Kasumi-1 (cell line): ENCODE data around the gene TELO2.
A peak's percentile ranks its signal among the peaks of the same experiment; 100 is the strongest.
"Not testable (repeated sequence)": the region's sequence is repeated elsewhere in the genome, so short reads cannot be mapped to it uniquely, and the experiment has no call there.

Experiments used
- DNase-seq, 2 experiments: peaks; one replicate each; lab custom pipeline; 2025; lab: John Stamatoyannopoulos, UW

The TELO2 gene

DNA sequence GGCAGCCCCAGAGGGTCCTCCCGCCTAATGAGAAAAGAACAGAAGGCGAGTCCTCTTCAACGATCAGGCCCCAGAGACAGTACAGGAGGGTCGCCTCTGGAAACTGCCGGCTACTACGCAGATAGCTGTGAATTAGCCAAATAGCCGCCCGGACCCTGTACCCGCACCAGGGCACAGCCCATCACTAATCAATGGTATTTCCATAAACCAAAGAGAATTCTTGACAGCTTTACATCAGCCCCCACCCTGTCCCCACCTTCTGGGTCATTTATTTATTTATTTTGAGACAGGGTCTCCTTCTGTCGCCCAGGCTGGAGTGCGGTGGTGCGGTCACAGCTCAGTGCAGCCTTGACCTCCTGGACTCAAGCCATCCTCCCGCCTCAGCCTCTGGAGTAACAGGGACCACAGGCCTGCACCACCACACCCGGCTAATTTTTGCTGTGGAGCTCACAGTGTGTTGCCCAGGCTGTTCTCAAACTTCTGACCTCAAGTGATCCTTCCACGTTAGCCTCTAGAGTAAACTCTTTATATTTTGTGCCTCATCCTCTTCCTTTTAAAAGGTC is 17.5 kb upstream of the TELO2 start:
- DNase-seq, result no peak

DNA sequence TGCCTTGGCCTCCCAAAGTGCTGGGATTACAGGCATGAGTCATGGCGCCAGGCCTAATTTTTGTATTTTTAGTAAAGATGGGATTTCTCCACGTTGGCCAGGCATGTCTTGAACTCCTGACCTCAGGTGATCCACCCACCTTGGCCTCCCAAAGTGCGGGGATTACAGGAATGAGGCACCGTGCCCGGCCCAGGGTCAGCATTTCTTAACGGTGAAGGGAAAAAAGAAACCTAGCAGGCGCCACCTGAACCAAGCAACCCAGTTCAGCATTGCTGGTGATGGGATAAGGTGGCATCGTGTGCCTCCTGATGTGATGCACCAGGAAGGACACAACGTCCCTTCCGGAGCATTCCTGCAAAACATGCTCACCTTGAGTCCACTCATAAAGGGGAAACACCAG is 16.1 kb upstream of the TELO2 start:
- DNase-seq, result no peak

DNA sequence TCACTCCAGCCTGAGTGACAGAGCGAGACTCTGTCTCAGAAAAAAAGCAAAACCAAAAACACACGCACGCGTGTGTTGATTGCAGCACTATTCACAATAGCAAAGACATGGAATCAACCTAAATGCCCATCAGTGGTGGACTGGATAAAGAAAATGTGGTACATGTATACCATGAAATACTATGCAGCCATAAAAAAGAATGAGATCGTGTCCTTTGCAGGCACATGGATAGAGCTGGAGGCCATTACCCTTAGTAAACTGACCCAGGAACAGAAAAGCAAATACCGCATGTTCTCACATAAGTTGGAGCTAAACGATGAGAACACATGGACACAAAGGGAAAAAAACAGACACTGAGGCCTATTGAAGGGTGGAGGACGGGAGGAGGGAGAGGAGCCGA is 14.2 kb upstream of the TELO2 start:
- DNase-seq, result not testable (repeated sequence)

DNA sequence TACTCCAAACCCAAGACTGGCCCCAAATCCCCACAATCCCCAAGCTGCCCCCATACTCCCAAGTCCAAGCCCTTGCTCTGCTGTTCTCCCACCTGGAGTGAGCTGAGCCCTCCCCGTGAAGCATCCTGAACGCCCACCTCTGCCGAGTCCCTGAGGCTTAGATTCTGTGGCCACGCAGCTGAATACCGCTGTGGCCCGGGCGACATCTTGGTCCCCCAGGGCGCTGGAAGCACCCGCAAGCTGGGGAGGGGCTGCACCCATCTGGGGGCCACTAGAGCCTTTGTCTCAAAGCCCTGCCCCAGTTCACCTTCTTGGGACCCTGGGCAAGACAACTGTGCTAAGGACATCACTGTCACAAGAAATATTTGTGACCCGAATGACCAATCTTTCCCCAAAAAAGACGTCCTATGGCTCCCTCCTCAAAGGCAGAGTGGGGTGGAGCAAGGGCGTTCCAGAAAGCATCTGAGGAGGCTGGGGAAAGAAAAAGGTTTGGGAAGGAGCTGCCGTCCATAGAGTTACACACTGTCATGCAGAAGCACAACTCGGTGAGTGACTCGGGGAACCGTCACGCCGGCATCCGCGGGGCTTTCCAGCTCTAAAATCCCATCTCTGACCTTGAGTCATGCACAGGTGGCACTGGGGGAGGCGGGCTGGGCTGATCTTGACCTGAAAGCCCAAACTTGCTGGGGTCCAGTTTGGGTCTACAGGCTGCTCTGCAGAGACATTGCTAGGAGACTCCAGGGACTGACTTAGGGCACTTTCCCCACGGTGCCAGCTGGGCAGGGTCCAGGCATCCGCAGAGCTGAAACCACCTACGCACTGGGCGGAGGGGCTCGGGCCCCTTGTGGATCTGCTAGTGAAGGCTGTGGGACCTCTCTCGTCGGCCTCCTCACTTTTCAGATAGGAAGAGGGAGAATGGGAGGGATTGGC is 11.0 kb upstream of the TELO2 start:
- no peak for DNase-seq

DNA sequence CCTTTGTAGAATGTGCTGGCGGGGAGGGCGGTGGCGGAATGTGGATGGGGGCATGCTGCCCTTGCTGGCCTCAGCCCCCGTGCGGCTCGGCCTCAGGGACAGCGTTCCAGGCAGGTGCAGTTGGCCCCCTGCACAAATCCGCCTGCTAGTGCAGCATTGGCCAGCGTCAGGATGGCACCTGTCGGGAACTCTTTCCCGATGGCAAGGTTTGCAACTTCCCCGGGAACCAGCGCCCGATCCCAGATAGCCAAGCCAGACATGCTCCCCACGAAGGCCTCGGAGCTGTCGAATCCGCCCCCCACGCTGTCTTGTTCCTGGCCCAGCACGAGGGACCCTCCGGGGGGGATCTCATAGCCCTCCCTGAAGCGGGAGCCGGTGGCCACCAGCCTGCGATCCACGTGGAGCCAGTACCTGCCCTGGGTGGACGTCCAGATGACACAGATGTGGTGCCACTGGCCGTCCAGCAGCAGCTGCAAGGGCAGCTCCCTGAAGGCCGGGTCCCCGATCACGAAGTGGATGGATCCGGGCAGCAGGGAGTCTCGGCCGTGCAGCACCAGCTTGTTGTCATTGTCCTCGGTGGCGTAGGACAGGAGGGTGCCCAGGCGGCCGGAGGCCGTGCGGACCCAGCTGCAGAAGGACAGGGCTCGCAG is 7.2 kb upstream of the TELO2 start:
- no peak for DNase-seq

DNA sequence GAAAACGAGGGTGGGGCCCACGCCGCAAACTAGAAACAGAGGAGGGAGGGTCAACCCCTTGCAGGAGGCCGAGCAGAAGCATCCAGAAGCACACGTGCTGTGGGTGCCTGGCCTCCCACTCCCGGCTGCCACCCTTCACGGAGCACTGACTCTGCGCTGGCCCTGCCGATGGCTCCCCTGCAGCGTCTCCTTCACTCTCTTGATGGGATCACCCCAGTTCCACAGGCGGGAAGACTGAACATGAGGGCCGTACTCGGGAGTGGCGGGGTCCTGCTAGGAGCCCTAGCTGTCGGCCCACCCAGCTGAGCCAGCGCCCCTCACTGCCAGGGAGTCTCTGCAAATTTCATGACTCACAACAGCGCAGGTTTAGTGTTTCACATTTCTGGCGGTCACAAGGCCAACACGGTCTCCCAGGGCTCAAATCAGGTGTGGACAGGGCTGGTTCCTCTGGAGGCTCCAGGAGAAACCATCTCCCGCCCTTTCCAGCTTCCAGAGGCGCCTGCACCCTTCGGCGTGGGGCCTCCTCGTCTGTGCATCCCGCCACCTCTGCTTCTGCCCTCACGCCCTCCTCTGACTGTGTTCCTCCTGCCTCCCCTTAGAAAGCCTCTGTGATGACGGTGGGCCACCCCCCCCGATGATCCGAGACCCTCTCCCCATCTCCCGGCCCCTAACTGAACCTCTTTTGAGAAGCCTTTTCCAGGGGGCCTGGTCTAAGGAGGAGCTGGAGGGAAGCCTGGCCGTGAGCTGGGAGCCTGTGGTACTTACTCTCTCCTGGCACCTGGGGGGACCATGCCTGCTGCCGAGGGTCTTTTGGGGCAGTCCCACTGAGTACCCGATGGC is 6.4 kb upstream of the TELO2 start:
- DNase-seq, result no peak

DNA sequence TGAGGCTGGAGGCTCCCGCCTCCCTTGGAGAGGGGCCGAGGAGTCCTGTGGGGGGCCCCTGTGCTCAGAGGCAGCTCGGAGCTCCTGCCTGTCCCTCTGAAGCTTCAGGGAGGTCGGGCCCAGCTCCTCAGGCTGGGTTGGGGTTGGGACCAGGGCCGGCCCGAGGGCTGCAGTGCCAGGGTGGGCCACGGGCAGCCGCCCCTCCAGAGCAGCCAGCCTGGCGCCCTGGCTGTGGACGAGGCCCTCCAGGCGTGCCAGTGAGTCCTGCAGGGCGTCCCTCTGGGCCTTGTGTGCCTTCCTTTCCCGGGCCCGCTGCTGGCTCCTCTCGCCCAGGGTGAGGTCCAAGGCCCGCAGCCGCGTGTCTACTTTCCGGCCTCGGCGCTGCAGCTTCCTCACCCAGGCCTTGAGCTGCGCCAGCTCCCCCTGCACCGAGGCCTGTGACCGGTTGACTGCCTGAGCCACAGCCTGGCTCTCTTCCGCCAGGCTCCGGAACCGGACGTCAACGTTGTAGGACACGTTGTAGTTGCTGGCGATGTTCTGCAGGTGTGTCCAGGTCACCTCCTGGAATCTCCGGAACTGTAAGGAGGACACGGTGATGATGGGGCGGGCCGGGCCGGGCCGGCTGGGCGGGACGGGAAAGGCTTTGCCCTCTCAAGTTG is 5.6 kb upstream of the TELO2 start:
- DNase-seq, result peak in 1 of 2 experiments; percentile 23

DNA sequence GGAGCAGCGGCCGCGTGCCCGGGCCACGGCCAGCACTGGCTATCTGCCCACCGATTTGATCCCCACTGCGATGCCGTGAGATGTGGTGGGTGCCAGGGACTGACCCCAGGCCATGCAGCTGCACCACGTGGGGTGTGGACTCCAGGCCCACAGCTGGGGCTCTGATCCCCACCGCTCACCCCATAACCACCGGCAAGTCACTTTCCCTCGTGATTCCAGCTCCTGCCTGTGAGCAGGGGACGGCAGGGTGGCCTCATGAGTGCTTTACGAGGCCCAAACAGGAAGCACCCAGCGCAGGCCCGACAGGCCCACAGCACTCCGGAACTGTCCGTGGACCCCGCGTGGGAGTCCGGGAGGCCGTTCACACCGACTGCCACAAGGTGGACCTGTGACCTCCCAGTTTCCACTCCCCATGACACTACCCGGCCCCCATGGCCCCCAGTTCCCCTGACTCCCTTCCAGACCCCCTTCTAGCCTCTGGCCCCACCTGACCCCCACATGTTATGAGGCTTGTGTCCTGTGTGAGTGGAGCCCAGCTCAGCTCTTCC is 5.0 kb upstream of the TELO2 start:
- no peak for DNase-seq

DNA sequence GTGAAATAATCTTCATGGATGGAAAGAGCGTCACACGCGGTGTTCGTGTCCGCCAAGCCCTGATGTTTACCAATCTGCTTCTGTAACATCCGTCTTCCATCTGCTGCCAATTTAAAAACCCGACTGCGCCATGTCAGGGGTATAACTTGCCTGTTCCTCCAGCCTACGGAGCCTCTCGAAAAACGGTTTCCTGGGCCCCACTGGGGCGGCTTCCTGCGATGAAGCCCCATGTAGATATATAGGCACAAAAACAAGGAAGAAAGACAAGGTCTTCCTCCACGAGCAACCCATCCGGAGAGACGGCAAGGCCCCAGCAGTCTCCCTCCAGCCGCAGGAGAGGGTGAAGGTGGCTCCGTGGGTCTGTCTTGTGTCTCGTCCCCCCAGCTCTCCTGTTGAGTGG is 4.5 kb upstream of the TELO2 start, which contains the start of gene PTX4:
Gene PTX4, minus strand, starts transcription at position 326 of the 400 bp plus-strand sequence. Its CDS starts 35 bp downstream, at position 291.
- no peak for DNase-seq

DNA sequence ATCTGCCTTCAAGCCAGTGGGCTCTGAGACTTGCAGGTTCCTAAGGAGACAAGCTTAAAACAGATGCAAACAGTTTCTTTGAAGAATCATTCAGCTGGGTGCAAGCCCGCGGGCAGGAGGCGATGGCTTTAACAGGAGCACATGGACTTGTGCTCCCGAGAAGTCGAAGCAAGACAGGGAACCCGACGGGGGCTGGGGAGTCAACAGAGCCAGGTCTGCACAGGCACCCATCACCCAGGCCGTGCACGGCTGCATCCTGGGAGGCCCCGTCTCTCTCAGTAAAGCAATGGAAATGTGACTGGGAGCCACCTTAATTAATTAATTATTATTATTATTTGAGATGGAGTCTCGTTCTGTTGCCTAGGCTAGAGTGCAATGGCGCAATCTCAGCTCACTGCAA is 4.1 kb upstream of the TELO2 start:
- DNase-seq, result no peak

DNA sequence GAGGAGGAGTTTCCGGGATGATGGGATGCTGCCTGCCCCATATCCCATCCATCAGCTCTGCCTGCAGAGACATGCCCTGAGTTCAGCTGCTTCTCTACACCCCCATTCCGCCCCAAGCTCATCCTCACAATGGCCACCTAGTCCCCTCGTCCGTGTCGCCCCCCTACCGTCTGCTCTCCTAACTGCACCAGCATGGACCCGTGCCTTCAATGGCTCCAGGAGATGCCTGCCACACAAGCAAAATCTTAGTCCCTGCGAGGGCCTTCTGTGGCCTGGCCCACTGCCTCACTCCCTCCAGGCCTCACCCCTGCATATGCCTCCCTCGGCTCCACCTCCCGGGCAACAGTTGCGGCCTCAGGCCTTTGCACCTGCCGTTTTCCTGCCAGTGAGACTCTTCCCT is 1.8 kb upstream of the TELO2 start:
- peak; percentile 13 to 35 for DNase-seq

DNA sequence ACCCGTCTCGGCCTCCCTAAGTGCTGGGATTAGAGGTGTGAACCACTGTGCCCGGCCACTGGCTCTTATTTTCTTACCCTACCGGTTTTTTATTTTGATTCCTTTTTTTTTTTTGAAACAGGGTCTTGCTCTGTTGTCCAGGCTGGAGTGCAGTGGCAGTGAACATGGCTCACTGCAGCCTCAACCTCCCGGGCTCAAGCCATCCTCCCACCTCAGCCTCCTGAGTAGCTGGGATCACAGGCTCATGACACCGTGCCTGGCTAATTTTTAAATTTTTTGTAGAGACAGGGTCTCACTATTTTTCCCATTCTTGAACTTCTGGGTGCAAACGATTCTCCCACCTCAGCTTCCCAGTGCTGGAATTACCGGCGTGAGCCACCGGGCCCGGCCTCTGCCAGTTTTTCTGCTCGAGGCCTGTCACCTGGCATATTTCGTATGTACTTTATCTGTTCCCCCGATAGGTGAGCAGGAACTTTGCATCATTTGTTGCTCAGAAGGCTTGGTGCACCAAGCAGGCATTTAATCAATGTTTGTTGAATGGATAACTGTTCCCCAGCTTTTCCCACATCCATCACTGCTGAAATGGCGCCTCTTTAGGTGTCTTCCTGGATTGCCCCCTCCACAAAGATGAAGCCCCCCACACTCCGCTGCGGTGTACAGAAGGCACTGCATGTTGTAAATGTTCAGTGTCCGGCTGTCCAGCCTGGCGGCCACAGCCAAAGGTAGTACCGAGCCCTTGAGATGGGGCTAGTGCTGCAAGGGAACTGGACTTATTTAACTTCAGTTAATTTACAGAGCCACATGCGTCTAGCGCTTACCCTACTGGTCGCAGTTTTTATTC is 858 bp upstream of the TELO2 start:
- DNase-seq, result no peak

DNA sequence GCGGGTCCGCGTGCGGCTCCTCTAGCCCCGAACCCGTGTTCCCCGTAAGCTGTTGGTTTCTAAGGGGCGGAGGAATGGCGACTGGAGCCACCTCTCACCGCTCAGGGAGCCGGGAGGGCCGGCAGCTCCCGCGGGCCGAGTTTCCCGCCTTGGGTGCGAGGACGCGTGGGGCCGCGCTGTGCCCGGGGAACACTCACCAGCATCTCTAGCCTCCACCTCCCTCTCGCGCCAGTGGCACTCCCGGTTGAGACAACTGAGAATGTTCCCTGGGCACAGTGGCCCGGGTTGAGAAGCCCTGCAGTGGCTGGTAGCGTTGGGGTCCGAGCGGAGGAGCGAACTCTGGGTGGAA is 560 bp downstream of the TELO2 start:
- DNase-seq, result no peak

DNA sequence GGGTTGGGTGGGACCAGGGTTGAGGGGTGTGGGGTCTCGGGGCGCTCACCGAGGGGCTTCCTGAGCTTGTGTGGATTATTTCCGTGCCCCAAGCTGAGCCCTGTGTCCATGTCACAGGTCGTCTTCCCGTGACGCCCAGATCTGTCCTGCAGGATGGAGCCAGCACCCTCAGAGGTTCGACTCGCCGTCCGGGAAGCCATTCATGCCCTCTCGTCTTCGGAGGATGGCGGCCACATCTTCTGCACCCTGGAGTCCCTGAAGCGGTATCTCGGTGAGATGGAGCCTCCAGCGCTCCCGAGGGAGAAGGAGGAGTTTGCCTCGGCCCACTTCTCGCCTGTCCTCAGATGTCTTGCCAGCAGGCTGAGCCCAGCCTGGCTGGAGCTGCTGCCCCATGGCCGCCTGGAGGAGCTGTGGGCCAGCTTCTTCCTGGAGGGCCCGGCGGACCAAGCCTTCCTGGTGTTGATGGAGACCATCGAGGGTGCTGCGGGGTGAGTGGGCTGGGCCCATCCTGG is 1.0 kb downstream of the TELO2 start:
- DNase-seq, result no peak

DNA sequence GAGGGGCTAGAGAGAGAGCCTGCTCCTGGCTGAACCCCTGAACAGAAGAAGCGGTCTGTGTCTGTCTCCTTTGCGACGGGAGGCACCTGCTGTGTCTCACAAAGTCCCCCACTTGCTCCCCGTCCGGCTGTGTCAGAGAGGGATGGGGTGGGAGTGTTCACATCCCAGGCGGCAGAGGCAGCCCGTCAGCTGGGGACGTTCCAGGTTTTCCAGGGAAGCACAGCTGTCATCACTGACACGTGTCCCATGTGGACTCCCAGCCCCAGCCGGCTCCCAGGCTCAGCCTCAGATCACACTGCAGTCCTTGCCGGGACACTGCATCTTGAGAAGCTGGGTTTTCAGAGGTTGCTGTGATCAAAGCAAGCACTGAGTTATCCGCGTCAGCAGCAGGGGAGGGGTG is 1.6 kb downstream of the TELO2 start:
- DNase-seq, result no peak

DNA sequence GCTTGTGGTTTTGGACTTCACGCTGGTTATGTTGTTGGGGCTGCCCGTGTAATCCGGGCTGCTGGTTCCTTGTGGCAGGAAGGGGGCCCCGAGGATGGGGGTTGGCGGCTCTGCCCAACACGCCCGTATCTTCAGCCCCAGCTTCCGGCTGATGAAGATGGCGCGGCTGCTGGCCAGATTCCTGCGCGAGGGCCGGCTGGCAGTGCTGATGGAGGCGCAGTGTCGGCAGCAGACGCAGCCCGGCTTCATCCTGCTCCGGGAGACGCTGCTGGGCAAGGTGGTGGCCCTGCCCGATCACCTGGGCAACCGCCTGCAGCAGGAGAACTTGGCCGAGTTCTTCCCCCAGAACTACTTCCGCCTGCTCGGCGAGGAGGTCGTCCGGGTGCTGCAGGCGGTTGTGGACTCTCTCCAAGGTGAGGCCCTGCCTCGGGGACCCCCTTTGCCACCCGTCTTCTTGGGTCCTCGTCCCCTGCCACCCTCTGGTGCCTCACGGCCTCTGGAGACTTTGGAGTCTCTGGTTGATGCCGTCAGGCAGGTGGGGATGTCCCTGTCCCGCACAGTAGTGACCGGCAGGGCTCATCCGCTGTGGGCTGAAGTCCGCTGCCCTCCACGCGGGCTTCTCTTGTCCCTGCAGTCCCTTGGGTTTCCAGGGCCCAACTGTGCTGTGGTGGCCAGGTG is 2.2 kb downstream of the TELO2 start:
- no peak for DNase-seq

DNA sequence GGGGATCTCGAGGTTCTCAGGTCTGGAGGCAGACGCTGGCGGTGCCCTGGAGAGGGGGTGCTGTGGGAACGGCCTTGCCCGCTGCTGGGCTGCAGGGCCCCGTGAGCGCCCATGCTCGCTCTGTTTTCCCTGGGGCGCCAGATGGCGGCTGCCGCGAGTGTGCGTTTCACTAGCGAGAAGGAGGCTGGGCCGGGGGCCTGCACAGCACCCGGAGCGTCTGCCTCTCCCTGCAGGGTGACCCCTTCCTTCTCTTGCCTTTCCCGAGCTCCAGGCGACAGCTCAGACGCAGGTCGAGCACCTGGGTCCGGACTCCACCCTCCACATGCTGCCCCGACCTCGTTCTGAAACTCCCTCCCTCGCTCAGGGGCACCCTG is 2.7 kb downstream of the TELO2 start:
- no peak for DNase-seq

DNA sequence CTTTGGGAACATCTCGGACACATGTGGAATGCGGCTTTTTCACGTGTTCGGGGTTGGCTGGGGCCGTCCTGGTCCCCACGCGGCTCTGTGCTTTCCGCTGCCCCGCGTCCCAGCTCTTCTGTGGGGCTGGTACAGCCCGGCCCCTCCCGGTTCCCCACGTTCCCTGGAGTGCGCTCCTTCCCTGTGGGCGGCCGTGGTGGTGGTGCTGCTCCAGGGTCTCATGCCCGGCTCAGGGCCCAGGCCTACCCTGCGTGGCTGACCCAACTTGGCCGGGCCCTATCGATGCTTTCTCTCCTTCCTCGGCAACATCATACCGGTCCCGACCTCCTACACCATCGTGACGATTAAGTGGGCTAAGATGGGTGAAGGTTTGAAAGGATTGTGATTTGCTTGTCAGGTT is 3.3 kb downstream of the TELO2 start:
- DNase-seq, result no peak

DNA sequence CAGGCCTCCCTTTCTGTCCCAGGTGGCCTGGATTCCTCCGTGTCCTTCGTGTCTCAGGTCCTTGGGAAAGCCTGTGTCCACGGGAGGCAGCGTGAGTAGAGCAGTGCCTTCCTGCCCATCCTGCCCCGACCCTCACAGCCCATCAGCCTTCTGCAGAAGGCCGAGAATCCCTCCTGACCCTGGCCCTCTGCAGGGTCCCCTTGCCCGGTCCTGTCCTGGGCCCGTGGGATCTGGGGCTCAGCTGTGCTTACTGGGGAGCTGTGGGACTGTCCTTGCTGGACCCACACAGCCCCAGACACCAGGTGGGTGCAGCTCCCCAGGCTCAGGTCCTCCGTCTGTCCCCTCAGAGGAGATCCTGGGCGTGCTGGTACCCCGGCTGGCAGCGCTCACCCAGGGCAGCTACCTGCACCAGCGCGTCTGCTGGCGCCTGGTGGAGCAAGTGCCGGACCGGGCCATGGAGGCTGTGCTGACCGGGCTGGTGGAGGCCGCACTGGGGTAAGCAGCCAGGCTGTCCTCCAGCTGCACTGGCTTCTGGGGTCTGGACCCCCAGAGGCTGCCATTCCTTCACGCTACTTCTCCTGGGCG is 3.9 kb downstream of the TELO2 start:
- no peak for DNase-seq
